ENCODE measurements around the gene ZIC1. TPM values are rescaled to one million over a fixed set of nuclear protein-coding genes. Genes with fewer than 3 reads are reported as not detected.

The ZIC1 gene
- total and polyA plus RNA-seq, 9 donors: 0.05 to 0.45 (median 0.14) TPM; not detected in 5

GRCh38 chr3:147418808-147419701, 9.9 kb downstream of the ZIC1 start:
- no peaks in the 10 kb centered on the region for H3K36me3 ChIP-seq
- H3K27ac ChIP-seq: no peak overlapping the region
- no peaks in the 10 kb centered on the region for H3K9me3 ChIP-seq
- intact Hi-C loops (cut with DNase I): no loop called here
- H3K27me3 ChIP-seq: no peaks in the 10 kb centered on the region
- 2 to 4% (median 3%) methylated on average over 54 of the region's 54 CpGs for WGBS, 3 donors
- H3K4me1 ChIP-seq (ENCODE audit: insufficient read depth): peaks cover 4% of the 10 kb centered on the region
- TF ChIP-seq POLR2A (IDR thresholded peaks at IDR 0.05) (no peak), EP300 (IDR thresholded peaks at IDR 0.05) (no peak), CTCF (IDR thresholded peaks at IDR 0.05) (no peak)
- DNase-seq: peak; percentile 35 to 74 (median 53)
- no peak overlapping the region for H3K4me3 ChIP-seq

DNA sequence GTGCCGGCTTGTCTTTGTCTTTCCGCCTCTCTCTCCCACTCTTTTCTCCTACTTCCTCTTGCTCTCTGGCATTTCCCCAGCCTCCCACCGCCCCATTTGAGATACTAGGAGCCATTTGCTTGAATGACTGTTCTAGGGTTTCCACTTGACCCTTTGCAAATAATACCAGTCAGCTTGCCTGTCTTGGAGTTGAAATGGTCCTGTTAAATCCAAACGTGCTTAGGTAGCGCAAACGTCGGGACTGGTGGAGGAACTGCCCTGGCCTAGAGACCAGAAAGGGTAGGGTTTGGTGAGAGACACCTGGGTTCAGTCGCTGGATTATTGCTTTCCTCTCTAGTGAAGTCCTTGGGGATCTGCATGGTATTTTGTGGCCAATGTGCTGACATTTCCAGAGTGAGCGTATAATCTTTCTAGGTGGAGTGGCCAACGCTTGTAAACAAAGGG, 10.6 kb downstream of the ZIC1 start:
- no peak overlapping the region for H3K27ac ChIP-seq
- no peaks in the 10 kb centered on the region for H3K36me3 ChIP-seq
- intact Hi-C loops (cut with DNase I): loop anchor here in 1 of 4 donors (10.0 kb wide), 1 partner anchor 1365 kb away; no protein-coding TSS in a partner anchor
- DNase-seq: no peak
- H3K4me3 ChIP-seq: no peak overlapping the region
- WGBS, 3 donors: 11 to 15% (median 14%) methylated on average over 10 of the region's 10 CpGs
- no peaks in the 10 kb centered on the region for H3K27me3 ChIP-seq
- peaks cover 4% of the 10 kb centered on the region for H3K4me1 ChIP-seq (ENCODE audit: insufficient read depth)
- TF ChIP-seq CTCF (IDR thresholded peaks at IDR 0.05): no peak
- no peak for TF ChIP-seq EP300 (IDR thresholded peaks at IDR 0.05)
- no peak for TF ChIP-seq POLR2A (IDR thresholded peaks at IDR 0.05)
- no peaks in the 10 kb centered on the region for H3K9me3 ChIP-seq

GRCh38 chr3:147420353-147421183, 11.4 kb downstream of the ZIC1 start:
- no peak overlapping the region for H3K27ac ChIP-seq
- H3K36me3 ChIP-seq: no peaks in the 10 kb centered on the region
- intact Hi-C loops (cut with DNase I): loop anchor here in 1 of 4 donors (10.0 kb wide), 1 partner anchor 1366 kb away; no protein-coding TSS in a partner anchor
- DNase-seq: no peak
- 8 to 12% (median 8%) methylated on average over 32 of the region's 32 CpGs for WGBS, 3 donors
- H3K4me3 ChIP-seq: no peak overlapping the region
- TF ChIP-seq CTCF (IDR thresholded peaks at IDR 0.05): no peak
- TF ChIP-seq EP300 (IDR thresholded peaks at IDR 0.05): no peak
- TF ChIP-seq POLR2A (IDR thresholded peaks at IDR 0.05): no peak
- H3K4me1 ChIP-seq (ENCODE audit: insufficient read depth): peaks cover 4% of the 10 kb centered on the region
- H3K9me3 ChIP-seq: no peaks in the 10 kb centered on the region
- H3K27me3 ChIP-seq: no peaks in the 10 kb centered on the region

DNA sequence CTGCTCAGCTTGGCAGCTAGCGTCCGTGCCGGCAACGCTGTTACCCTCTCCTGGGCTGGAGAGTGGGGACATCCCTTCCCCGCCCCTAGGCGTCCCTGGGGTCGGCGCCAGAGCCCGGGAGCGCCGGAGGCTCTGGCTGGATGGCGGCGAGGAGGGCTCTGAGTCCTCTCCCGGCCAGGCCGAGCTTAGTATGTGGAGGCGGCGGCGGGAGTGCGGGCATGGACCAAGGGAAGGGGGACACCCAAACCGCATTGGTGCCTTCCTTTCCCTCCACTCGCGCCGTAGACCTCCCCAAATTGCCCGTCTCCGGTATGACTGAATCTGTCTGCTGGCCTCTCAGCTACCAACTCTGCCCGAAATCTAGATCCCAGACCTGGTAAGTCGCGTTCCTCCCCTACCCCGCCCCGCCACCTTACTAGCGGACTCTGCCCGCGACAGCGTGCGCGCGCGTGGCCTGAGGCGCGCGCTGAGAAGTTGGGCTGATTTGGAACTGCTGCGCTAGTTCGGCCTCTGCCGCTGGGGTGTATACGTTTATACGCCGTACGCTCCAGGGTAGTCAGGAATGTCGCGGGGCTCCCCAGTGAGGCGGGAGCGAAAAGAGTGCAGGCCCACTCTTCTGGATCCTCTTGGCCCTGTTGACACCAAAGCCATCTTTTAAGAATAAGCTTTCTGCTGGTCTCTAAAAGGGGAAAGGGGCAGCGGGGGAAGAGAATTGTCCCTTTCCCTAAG, 12.2 kb downstream of the ZIC1 start:
- Histone ChIP-seq H3K27ac (no peak overlapping the region), H3K4me3 (no peak overlapping the region), H3K4me1 (ENCODE audit: insufficient read depth) (peaks cover 4% of the 10 kb centered on the region), H3K9me3 (no peaks in the 10 kb centered on the region), H3K27me3 (no peaks in the 10 kb centered on the region), H3K36me3 (no peaks in the 10 kb centered on the region)
- WGBS, 3 donors: 4 to 7% (median 6%) methylated on average over 48 to 53 of the region's 53 CpGs
- no peak for DNase-seq
- intact Hi-C loops (cut with DNase I): loop anchor here in 1 of 4 donors (10.0 kb wide), 1 partner anchor 1367 kb away; no protein-coding TSS in a partner anchor
- TF ChIP-seq CTCF (IDR thresholded peaks at IDR 0.05) (no peak), EP300 (IDR thresholded peaks at IDR 0.05) (no peak), POLR2A (IDR thresholded peaks at IDR 0.05) (no peak)
